Activated CD8-positive, alpha-beta memory T cell treated with anti-CD3 and anti-CD28 coated beads, Interleukin-2, amount 50 U/mL, for 24 hours (primary cell): ENCODE results near the gene LRRN4CL.
A peak's percentile ranks its signal among the peaks of the same experiment; 100 is the strongest.

Experiments
- DNase-seq: peaks from one replicate; pipeline ENCODE4 v3.0.0-alpha.2; 2020; ENCODE audit errors: extremely low read depth

LRRN4CL gene

GRCh38 chr11:62646825-62647608 is 42.3 kb downstream of the LRRN4CL start:
- DNase-seq: no peak

GRCh38 chr11:62645946-62646824 is 43.1 kb downstream of the LRRN4CL start, which contains the start of gene GANAB:
TSS of gene GANAB (minus strand) at chr11:62646613. CDS start at chr11:62646599, 14 bp downstream.
- DNase-seq: peak; percentile 99

GRCh38 chr11:62645671-62645945 is 43.7 kb downstream of the LRRN4CL start:
- DNase-seq: no peak

GRCh38 chr11:62644220-62644619 is 45.1 kb downstream of the LRRN4CL start:
- DNase-seq: no peak
